GM12874 (cell line): ENCODE data around the gene SGCA.
A peak's percentile ranks its signal among the peaks of the same experiment; 100 is the strongest.

ENCODE experiments used
- CTCF ChIP-seq: IDR thresholded peaks from 2 replicates; pipeline ENCODE4 v1.5.1; 2011; ENCODE audit warnings: low read depth, mild to moderate bottlenecking, control low read depth, low read length, moderate library complexity; ENCODE audit not compliant: insufficient read depth

The SGCA gene

GRCh38 chr17:50177983-50178834, 12.4 kb downstream of the SGCA start:
- peak; percentile 82 for TF ChIP-seq CTCF

GRCh38 chr17:50180111-50180510, 14.3 kb downstream of the SGCA start:
- TF ChIP-seq CTCF = no peak

- no peak for TF ChIP-seq CTCF
Observed at GRCh38 chr17:50180620-50181019, 14.8 kb downstream of the SGCA start.

- no peak for TF ChIP-seq CTCF
Observed at GRCh38 chr17:50181144-50181543, 15.3 kb downstream of the SGCA start.

- TF ChIP-seq CTCF = no peak
Observed at GRCh38 chr17:50181591-50182560, 16.1 kb downstream of the SGCA start.

- no peak for TF ChIP-seq CTCF
Observed at GRCh38 chr17:50182783-50183420, 17.1 kb downstream of the SGCA start.
